KOPT-K1 (cell line): ENCODE measurements around the gene CCDC57.
A peak's percentile ranks its signal among the peaks of the same experiment; 100 is the strongest.
"Not testable (repeated sequence)": the region's sequence is repeated elsewhere in the genome, so short reads cannot be mapped to it uniquely, and the experiment has no call there.

Experiments used
- H3K27ac ChIP-seq: fragments of 200-600 bp; sonication (generic); 2 replicates; pipeline ENCODE4 v1.5.1; 2016; ENCODE audit warnings: antibody characterized with exemption, mild to moderate bottlenecking, low read depth, low read length; ENCODE audit not compliant: poor library complexity, severe bottlenecking
- H3K36me3 ChIP-seq: fragments of 200-600 bp; sonication (generic); 2 replicates; pipeline ENCODE4 v1.5.1; 2017; ENCODE audit warnings: antibody characterized with exemption, mild to moderate bottlenecking, low read length, moderate library complexity; ENCODE audit not compliant: insufficient read depth
- H3K9me3 ChIP-seq: fragments of 200-600 bp; sonication (generic); 2 replicates; pipeline ENCODE4 v1.5.1; 2017; ENCODE audit warnings: antibody characterized with exemption, low read length, mild to moderate bottlenecking; ENCODE audit not compliant: insufficient read depth, poor library complexity, severe bottlenecking

Gene CCDC57

GRCh38 chr17:82138511-82138992 is 74.1 kb downstream of the CCDC57 start:
- Histone ChIP-seq H3K27ac (no peak overlapping the region), H3K36me3 (no peaks in the 10 kb centered on the region), H3K9me3 (no peaks in the 10 kb centered on the region)

- Histone ChIP-seq H3K36me3 (no peaks in the 10 kb centered on the region), H3K27ac (no peak overlapping the region), H3K9me3 (no peaks in the 10 kb centered on the region)
Observed at GRCh38 chr17:82134101-82134500, 78.5 kb downstream of the CCDC57 start.

DNA sequence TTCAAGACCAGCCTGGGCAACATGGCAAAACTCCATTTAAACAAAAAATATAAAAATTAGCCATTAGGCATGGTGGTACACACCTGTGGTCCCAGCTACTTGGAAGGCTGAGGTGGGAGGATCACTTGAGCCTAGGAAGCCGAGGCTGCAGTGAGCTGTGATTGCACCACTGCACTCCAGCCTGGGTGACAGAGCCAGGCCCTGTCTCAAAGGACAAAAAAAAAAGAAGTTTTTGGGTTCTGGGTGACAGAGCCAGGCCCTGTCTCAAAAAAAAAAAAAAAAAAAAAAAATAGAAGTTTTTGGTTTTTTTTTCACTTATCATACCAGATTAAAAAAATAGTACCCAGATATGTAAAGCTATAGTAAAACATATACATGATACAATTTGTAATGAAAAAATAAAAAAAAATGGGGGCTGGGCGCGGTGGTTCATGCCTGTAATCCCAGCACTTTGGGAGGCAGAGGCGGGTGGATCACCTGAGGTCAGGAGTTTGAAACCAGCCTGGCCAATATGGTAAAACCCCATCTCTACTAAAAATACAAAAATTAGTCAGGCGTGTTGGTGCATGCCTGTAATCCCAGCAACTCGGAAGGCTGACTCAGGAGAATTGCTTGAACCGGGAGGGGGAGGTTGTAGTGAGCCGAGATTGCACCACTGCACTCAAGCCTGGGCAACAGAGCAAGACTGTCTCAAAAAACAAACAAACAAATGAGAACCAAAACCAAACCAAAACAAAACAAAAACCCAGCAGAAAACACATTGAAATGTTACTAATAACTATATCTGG is 79.3 kb downstream of the CCDC57 start:
- not testable (repeated sequence) for H3K36me3 ChIP-seq, H3K9me3 ChIP-seq, H3K27ac ChIP-seq

- Histone ChIP-seq H3K36me3 (no peaks in the 10 kb centered on the region), H3K27ac (no peak overlapping the region), H3K9me3 (no peaks in the 10 kb centered on the region)
Observed at GRCh38 chr17:82129095-82129494, 83.5 kb downstream of the CCDC57 start.

DNA sequence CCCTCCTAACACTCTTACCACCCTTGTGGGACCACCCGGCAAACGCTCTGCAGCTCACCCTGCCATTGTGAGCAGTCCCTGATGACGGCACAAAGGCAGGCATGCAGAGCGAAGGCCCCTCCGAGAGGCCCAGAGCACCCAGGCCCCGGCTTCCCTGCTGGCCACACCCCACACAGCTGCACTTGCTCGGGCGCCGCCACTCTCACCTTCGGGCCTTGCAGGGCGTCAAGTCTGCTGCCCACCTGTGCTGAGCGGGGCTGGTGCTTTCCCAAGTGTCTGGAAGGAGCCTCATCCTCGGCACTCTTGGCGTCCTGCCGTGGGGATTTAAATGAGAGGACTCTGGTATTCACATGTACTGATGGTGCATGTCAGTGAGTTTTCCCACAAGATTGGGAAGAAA is 84.4 kb downstream of the CCDC57 start:
- Histone ChIP-seq H3K9me3 (no peaks in the 10 kb centered on the region), H3K27ac (peak overlapping the region; percentile 79), H3K36me3 (no peaks in the 10 kb centered on the region)

GRCh38 chr17:82127704-82128103 is 84.9 kb downstream of the CCDC57 start:
- Histone ChIP-seq H3K27ac (peak overlapping the region; percentile 79), H3K36me3 (no peaks in the 10 kb centered on the region), H3K9me3 (peaks cover 2% of the 10 kb centered on the region)

DNA sequence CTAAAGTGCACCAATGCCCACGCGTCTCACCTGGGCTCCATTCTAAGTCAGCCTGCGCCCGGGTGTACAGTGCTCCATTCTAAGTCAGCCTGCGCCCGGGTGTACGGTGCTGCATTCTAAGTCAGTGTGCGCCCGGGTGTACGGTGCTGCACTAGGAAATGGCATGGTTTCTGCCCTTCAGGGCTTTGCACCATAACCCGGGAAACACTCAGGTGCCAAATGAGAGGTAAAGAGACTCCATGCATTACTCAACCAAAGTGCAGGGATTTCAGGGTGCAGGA is 85.4 kb downstream of the CCDC57 start:
- peaks cover 6% of the 10 kb centered on the region for H3K9me3 ChIP-seq
- H3K27ac ChIP-seq, result peak overlapping the region; percentile 79
- no peaks in the 10 kb centered on the region for H3K36me3 ChIP-seq

- peak overlapping the region; percentile 79 for H3K27ac ChIP-seq
- H3K9me3 ChIP-seq, result peaks cover 12% of the 10 kb centered on the region
Observed at GRCh38 chr17:82126556-82127314, 85.9 kb downstream of the CCDC57 start.

DNA sequence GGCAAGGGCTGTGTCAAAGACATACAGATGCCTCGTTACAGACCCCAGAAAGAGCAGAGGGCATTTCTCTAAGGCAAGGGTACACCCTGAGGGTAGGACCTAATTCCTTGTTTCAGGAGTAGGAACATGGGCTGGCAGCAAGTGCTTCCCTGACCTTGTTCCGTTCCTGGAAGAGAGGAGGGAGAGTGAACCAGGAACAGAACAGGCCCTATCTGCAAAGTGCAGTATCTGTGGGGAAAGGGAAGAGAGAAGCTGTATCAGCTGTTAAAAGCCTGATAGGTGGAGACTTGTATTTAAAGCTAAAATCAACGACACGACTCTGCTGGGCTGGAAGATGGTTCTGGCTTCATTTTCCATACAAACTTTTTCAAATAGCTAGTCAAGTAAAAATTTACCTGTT is 88.5 kb downstream of the CCDC57 start:
- Histone ChIP-seq H3K27ac (no peak overlapping the region), H3K36me3 (no peaks in the 10 kb centered on the region), H3K9me3 (peaks cover 13% of the 10 kb centered on the region)

More at GRCh38 chr17:82126556-82127314, 85.9 kb downstream of the CCDC57 start:
- no peaks in the 10 kb centered on the region for H3K36me3 ChIP-seq

DNA sequence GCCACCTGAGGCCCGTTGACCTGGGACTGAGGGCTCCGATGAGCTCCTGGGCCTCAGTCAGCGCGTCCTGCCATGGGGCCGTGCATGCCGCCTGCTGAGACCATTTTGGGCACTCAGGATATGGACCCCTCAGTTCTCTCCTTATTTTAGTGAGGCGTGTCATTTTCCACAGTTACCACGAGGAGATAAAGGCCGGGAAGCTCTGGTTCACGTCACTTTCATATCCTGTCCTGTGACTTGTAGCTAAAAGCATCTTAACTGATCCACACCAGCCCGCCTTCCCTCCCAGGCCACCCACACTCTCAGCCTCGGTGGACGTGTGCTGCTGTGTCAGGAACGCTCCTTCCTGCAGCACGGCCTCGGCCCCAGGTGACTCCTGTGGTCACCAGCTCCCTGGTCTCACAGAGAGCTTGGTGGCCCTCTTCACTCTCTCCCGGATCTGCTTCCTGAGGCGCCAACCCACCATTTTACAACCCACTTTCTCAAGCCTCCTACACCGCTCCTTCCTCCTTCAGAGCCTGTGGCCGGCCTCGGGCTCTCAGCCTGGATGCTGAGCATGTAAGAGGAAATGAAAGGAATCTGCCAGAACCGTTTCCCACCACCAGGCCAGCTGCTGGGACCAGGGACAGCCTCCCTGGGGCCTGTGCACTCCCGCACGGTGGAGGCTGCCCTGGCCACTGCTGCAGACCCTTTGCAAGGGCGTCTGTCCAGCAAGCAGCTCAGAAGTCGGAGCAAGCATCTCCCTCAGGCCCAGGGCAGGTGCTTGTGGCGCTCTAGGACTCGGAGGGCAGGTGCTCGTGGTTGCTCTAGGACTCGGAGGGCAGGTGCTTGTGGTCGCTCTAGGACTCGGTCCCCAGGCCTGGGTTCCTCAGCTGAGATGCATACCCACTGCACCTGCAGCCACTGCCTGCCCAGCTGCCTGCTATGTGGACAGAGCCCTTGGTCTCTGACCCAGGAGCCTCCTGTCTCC is 90.7 kb downstream of the CCDC57 start:
- Histone ChIP-seq H3K9me3 (peaks cover 13% of the 10 kb centered on the region), H3K27ac (no peak overlapping the region), H3K36me3 (no peaks in the 10 kb centered on the region)

GRCh38 chr17:82121246-82121645 is 91.4 kb downstream of the CCDC57 start:
- peaks cover 13% of the 10 kb centered on the region for H3K9me3 ChIP-seq
- H3K27ac ChIP-seq, result no peak overlapping the region
- no peaks in the 10 kb centered on the region for H3K36me3 ChIP-seq

- Histone ChIP-seq H3K36me3 (no peaks in the 10 kb centered on the region), H3K27ac (no peak overlapping the region), H3K9me3 (peaks cover 13% of the 10 kb centered on the region)
Observed at GRCh38 chr17:82120148-82120547, 92.5 kb downstream of the CCDC57 start.

GRCh38 chr17:82118815-82119380 is 93.7 kb downstream of the CCDC57 start:
- Histone ChIP-seq H3K9me3 (peaks cover 13% of the 10 kb centered on the region), H3K27ac (no peak overlapping the region), H3K36me3 (no peaks in the 10 kb centered on the region)

DNA sequence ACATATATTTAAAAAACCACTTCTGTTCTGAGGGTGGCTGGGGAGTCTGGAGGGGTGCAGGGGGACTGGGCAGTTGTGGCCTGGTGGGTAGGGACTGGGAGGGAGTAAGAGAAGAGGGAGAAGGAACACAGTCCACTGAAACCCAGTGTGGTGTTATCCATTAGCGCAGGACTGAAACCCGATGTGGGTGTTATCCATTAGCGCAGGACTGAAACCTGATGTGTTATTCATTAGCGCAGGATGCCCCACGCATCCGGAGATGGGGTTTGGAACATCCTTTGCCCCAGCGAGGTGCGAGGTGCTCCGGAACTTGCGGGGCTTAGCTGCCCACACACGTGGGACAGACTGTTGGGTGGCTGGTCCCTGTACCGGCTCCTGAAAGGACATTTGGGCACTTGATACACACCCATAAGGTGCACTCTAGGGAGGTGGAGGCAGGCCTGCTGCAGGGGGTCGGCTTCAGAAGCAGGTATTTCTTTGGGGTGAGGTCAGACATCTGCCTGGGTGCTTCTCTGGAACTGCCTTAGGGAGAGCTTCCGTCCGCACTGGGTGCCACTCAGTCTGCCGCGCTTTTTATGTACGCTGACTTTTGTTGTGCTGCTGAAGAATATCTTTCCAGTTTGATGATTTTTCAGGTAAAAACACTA is 94.4 kb downstream of the CCDC57 start:
- H3K9me3 ChIP-seq, result peaks cover 13% of the 10 kb centered on the region
- H3K36me3 ChIP-seq, result no peaks in the 10 kb centered on the region
- H3K27ac ChIP-seq, result no peak overlapping the region
